PC-3 (cell line): ENCODE results near the gene MLYCD. TPM values are rescaled to one million over a fixed set of nuclear protein-coding genes. Genes with fewer than 3 reads are reported as not detected.

Source experiments
- ATAC-seq: fragments of 200-7000 bp; cut with Tn5 transposase; 2 replicates; pipeline ENCODE4 v1.9.1; 2020; ENCODE audit warnings: mild to moderate bottlenecking, moderate library complexity
- BruUV-seq: library from RNA; stranded (reverse); fragments of 400-500 nt; replicated peaks from 2 replicates; lab custom pipeline; 2021; lab: Mats Ljungman, UMichigan
- CTCF ChIA-PET: fragments of 300-600 bp; sonication (Branson Sonifier 250); formaldehyde crosslinking; loops from one replicate; lab custom pipeline; 2022; ENCODE audit warnings: antibody characterized with exemption; lab: Charles Lee
- POLR2A ChIA-PET: fragments of 300-600 bp; sonication (Branson Sonifier 250); formaldehyde crosslinking; loops from one replicate; lab custom pipeline; 2022; ENCODE audit warnings: antibody characterized with exemption; ENCODE audit not compliant: unreplicated experiment; lab: Charles Lee
- DNase-seq: peaks from one replicate; pipeline ENCODE4 v3.0.0-alpha.2; 2015
- H2AFZ ChIP-seq: fragments of 300-600 bp; sonication (generic); 2 replicates; pipeline ENCODE4 v1.6.0; 2016; ENCODE audit warnings: antibody characterized with exemption, low read length
- H3F3A ChIP-seq: fragments of 300-600 bp; sonication (generic); one replicate; pipeline ENCODE4 v1.6.0; 2017; ENCODE audit warnings: antibody characterized with exemption, low read length, control low read depth, mild to moderate bottlenecking; ENCODE audit not compliant: unreplicated experiment
- H3K27ac ChIP-seq: fragments of 300-600 bp; sonication (generic); 2 replicates; pipeline ENCODE4 v1.5.1; 2016; ENCODE audit warnings: mild to moderate bottlenecking, low read length
- H3K27me3 ChIP-seq: fragments of 300-600 bp; sonication (generic); 2 replicates; pipeline ENCODE4 v1.6.1; 2016; ENCODE audit warnings: low read length, mixed read lengths
- H3K36me3 ChIP-seq: fragments of 300-600 bp; sonication (generic); 2 replicates; pipeline ENCODE4 v1.6.1; 2016; ENCODE audit warnings: low read depth, mixed run types, low read length, mixed read lengths
- H3K4me1 ChIP-seq: fragments of 300-600 bp; sonication (generic); 2 replicates; pipeline ENCODE4 v1.5.1; 2016; ENCODE audit warnings: low read length; ENCODE audit not compliant: insufficient read depth
- H3K4me2 ChIP-seq: fragments of 300-600 bp; sonication (generic); 2 replicates; pipeline ENCODE4 v1.6.0; 2016; ENCODE audit warnings: low read length
- H3K4me3 ChIP-seq: fragments of 300-600 bp; sonication (generic); 2 replicates; pipeline ENCODE4 v1.5.1; 2016; ENCODE audit warnings: mild to moderate bottlenecking, low read length, mixed read lengths
- H3K79me2 ChIP-seq: fragments of 300-600 bp; sonication (generic); 2 replicates; pipeline ENCODE4 v1.6.1; 2017; ENCODE audit warnings: low read length, mixed read lengths
- H3K9ac ChIP-seq: fragments of 300-600 bp; sonication (generic); 2 replicates; pipeline ENCODE4 v1.6.0; 2016; ENCODE audit warnings: mild to moderate bottlenecking, low read length
- H3K9me2 ChIP-seq: fragments of 300-600 bp; sonication (generic); replicated peaks from 2 replicates; pipeline ENCODE4 v1.6.1; 2016; ENCODE audit warnings: mixed run types, low read length, mixed read lengths
- H3K9me3 ChIP-seq: fragments of 300-600 bp; sonication (generic); 2 replicates; pipeline ENCODE4 v1.6.1; 2016; ENCODE audit warnings: low read length, mixed read lengths
- H4K20me1 ChIP-seq: fragments of 300-600 bp; sonication (generic); 2 replicates; pipeline ENCODE4 v1.6.1; 2016; ENCODE audit warnings: low read length, mixed read lengths
- EZH2 ChIP-seq: fragments of 300-600 bp; sonication (generic); IDR thresholded peaks from one replicate; pipeline ENCODE4 v1.6.1; 2017; ENCODE audit warnings: antibody characterized with exemption, mild to moderate bottlenecking, low read length; ENCODE audit not compliant: unreplicated experiment
- EZH2phosphoT487 ChIP-seq: fragments of 300-600 bp; sonication (generic); IDR thresholded peaks from 2 replicates; pipeline ENCODE4 v1.6.1; 2018; ENCODE audit warnings: mild to moderate bottlenecking, antibody characterized with exemption, low read length, borderline replicate concordance
- intact Hi-C: fragments of 100-400 bp; cut with micrococcal nuclease; formaldehyde crosslinking; loops from 2 replicates; pipeline ENCODE4 v1.9.0; 2023
- total RNA-seq: library from RNA; depleted of rRNA; stranded (reverse); fragments of >200 nt; gene quantifications from 2 replicates; pipeline ENCODE4 v1.2.3, GENCODE V29; 2014; rRNA removed
- TF ChIP-seq, protein P1 (sequence below): fragments of 300-600 bp; sonication (generic); conservative IDR thresholded peaks from 2 replicates; pipeline ENCODE4 v1.5.1; 2017; ENCODE audit warnings: antibody characterized with exemption, low read depth, mild to moderate bottlenecking, low read length

MLYCD gene
- total RNA-seq, 1 experiment from 2014 or later: 0.95 TPM

DNA sequence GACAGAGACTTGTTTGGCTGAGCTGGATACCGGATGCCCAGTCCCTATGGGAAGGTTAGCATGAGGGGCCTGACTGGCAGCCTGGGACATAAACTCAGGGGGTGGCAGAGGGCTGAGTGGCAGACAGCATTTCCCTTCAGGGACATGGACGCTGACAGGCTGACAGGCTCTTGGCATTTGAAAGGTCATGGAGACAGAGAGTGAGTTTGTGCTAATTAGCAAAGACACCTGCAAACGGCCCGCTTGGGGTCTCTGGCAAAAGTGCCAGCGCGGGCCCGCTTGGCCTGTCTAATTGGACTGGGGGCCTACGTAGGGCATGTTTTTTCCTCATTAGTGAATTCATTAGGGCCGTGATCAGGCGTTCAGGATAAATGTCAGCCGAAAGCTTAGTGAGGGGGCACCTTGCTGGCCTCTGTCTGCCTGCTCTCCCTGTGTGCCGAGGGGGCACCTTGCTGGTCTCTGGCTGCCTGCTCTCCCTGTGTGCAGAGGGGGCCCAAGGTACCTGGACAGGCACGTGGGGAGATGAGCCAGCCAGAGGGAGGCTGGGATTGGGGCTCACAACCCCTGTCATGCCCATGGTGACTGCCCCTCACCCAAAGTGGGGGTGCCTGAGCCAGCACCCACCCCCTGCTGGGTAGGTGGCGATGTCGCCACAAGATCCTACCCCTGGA, 76.8 kb downstream of the MLYCD start:
- Histone ChIP-seq H3K79me2 (no peaks in the 10 kb centered on the region), H3K4me1 (no peaks in the 10 kb centered on the region), H3K4me3 (no peak overlapping the region), H3K27ac (no peak overlapping the region), H3K27me3 (no peaks in the 10 kb centered on the region), H3K9me2 (no peaks in the 10 kb centered on the region), H4K20me1 (no peaks in the 10 kb centered on the region), H3K36me3 (no peaks in the 10 kb centered on the region), H2AFZ (no peak overlapping the region), H3F3A (no peaks in the 10 kb centered on the region), H3K9me3 (no peaks in the 10 kb centered on the region), H3K9ac (no peak overlapping the region), H3K4me2 (no peak overlapping the region)
- no TSS peak for BruUV-seq
- ChIA-PET POLR2A (no interaction called here), CTCF (no interaction called here)
- intact Hi-C loops: no loop called here
- TF ChIP-seq EZH2phosphoT487: no peak
- TF ChIP-seq, protein P1, sequence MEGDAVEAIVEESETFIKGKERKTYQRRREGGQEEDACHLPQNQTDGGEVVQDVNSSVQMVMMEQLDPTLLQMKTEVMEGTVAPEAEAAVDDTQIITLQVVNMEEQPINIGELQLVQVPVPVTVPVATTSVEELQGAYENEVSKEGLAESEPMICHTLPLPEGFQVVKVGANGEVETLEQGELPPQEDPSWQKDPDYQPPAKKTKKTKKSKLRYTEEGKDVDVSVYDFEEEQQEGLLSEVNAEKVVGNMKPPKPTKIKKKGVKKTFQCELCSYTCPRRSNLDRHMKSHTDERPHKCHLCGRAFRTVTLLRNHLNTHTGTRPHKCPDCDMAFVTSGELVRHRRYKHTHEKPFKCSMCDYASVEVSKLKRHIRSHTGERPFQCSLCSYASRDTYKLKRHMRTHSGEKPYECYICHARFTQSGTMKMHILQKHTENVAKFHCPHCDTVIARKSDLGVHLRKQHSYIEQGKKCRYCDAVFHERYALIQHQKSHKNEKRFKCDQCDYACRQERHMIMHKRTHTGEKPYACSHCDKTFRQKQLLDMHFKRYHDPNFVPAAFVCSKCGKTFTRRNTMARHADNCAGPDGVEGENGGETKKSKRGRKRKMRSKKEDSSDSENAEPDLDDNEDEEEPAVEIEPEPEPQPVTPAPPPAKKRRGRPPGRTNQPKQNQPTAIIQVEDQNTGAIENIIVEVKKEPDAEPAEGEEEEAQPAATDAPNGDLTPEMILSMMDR: no peak
- TF ChIP-seq EZH2: no peak
- DNase-seq: no peak
- ATAC-seq: no peak

Other genes starting within 250 kb of the MLYCD start
- gene HSBP1, start 91.1 kb upstream of the MLYCD start, total RNA-seq: 141 and 167 TPM in 2 replicates
- 6.6 and 9.8 TPM in 2 replicates for gene OSGIN1, start 54.1 kb downstream of the MLYCD start, total RNA-seq
- gene NECAB2, start 69.1 kb downstream of the MLYCD start, total RNA-seq: 0.22 and 2.0 TPM in 2 replicates
- not detected in 2 replicates for gene SLC38A8, start 143.7 kb downstream of the MLYCD start, total RNA-seq
- gene MBTPS1, start 217.8 kb downstream of the MLYCD start, total RNA-seq: 56.1 and 56.6 TPM in 2 replicates
- 9.7 and 13.3 TPM in 2 replicates for gene HSDL1, start 246.1 kb downstream of the MLYCD start, total RNA-seq
- not detected in 2 replicates for gene DNAAF1, start 246.2 kb downstream of the MLYCD start, total RNA-seq